HL-60/S4 treated with retinoic acid at 250 ng/mL for 4 days and 3 days (cell line): Measurements from ENCODE around the gene KIAA2012.

Source experiments
- in situ Hi-C: fragments of 300-500 bp; cut with MboI; formaldehyde crosslinking; loops from 2 replicates; pipeline ENCODE4 v1.7.0; 2022; ENCODE audit warnings: low sequenced_read_pairs

The KIAA2012 gene

GRCh38 chr2:202074324-202074723 lies 1.3 kb downstream of the KIAA2012 start:
- in situ Hi-C loops = no loop called here

- in situ Hi-C loops = no loop called here
Measured at GRCh38 chr2:202079310-202079709, 6.3 kb downstream of the KIAA2012 start.

- in situ Hi-C loops = no loop called here
Measured at GRCh38 chr2:202084265-202084664, 11.2 kb downstream of the KIAA2012 start.

- in situ Hi-C loops = no loop called here
Measured at GRCh38 chr2:202088777-202089176, 15.7 kb downstream of the KIAA2012 start.

GRCh38 chr2:202090530-202090929 lies 17.5 kb downstream of the KIAA2012 start:
- in situ Hi-C loops = no loop called here

- in situ Hi-C loops = no loop called here
Measured at GRCh38 chr2:202091476-202091875, 18.4 kb downstream of the KIAA2012 start.

- in situ Hi-C loops = no loop called here
Measured at GRCh38 chr2:202094426-202094986, 21.5 kb downstream of the KIAA2012 start.

GRCh38 chr2:202095235-202095634 lies 22.2 kb downstream of the KIAA2012 start:
- in situ Hi-C loops = no loop called here

- in situ Hi-C loops = no loop called here
Measured at GRCh38 chr2:202096736-202097135, 23.7 kb downstream of the KIAA2012 start.

- in situ Hi-C loops = no loop called here
Measured at GRCh38 chr2:202098291-202098690, 25.2 kb downstream of the KIAA2012 start.

GRCh38 chr2:202099515-202099914 lies 26.5 kb downstream of the KIAA2012 start:
- in situ Hi-C loops = no loop called here

- in situ Hi-C loops = no loop called here
Measured at GRCh38 chr2:202100176-202100575, 27.1 kb downstream of the KIAA2012 start.

- in situ Hi-C loops = no loop called here
Measured at GRCh38 chr2:202101026-202101579, 28.0 kb downstream of the KIAA2012 start.

GRCh38 chr2:202102425-202103000 lies 29.5 kb downstream of the KIAA2012 start:
- in situ Hi-C loops = no loop called here

- in situ Hi-C loops = no loop called here
Measured at GRCh38 chr2:202104286-202104870, 31.3 kb downstream of the KIAA2012 start.

- in situ Hi-C loops = no loop called here
Measured at GRCh38 chr2:202105025-202105424, 32.0 kb downstream of the KIAA2012 start.

- in situ Hi-C loops = no loop called here
Measured at GRCh38 chr2:202108345-202108744, 35.3 kb downstream of the KIAA2012 start.

- in situ Hi-C loops = no loop called here
Measured at GRCh38 chr2:202109139-202109736, 36.2 kb downstream of the KIAA2012 start.

GRCh38 chr2:202109737-202110184 lies 36.7 kb downstream of the KIAA2012 start:
- in situ Hi-C loops = no loop called here

- in situ Hi-C loops = no loop called here
Measured at GRCh38 chr2:202110491-202110890, 37.4 kb downstream of the KIAA2012 start.

- in situ Hi-C loops = no loop called here
Measured at GRCh38 chr2:202112041-202112440, 39.0 kb downstream of the KIAA2012 start.
